Ammon's horn (tissue), 1 donor: ENCODE data around the gene MRPS6.

Experiments used
- DNase-seq: peaks from one replicate; pipeline ENCODE4 v3.0.0-alpha.2; 2016; ENCODE audit warnings: low spot score

MRPS6 gene

GRCh38 chr21:34073032-34073748, at the start of gene MRPS6, which contains the start of gene SLC5A3:
Gene MRPS6, plus strand, starts transcription at chr21:34073578. Its CDS starts 123 bp downstream, at chr21:34073701.
Gene SLC5A3, plus strand, starts transcription at chr21:34073578. Its CDS starts 21,621 bp downstream, at chr21:34095199.
- DNase-seq: peak; percentile 85

GRCh38 chr21:34023691-34024373, 49.5 kb upstream of the MRPS6 start:
- no peak for DNase-seq

- DNase-seq: no peak
Measured at GRCh38 chr21:34024374-34024693, 49.0 kb upstream of the MRPS6 start.

GRCh38 chr21:34027721-34028461, 45.5 kb upstream of the MRPS6 start:
- no peak for DNase-seq

GRCh38 chr21:34029743-34030528, 43.4 kb upstream of the MRPS6 start:
- DNase-seq: peak; percentile 59

- no peak for DNase-seq
Measured at GRCh38 chr21:34031835-34032370, 41.5 kb upstream of the MRPS6 start.

- no peak for DNase-seq
Measured at GRCh38 chr21:34034369-34035014, 38.9 kb upstream of the MRPS6 start.

- DNase-seq: no peak
Measured at GRCh38 chr21:34035619-34036354, 37.6 kb upstream of the MRPS6 start.

GRCh38 chr21:34037009-34037795, 36.2 kb upstream of the MRPS6 start:
- DNase-seq: no peak

GRCh38 chr21:34039678-34040382, 33.5 kb upstream of the MRPS6 start:
- DNase-seq: no peak

DNA sequence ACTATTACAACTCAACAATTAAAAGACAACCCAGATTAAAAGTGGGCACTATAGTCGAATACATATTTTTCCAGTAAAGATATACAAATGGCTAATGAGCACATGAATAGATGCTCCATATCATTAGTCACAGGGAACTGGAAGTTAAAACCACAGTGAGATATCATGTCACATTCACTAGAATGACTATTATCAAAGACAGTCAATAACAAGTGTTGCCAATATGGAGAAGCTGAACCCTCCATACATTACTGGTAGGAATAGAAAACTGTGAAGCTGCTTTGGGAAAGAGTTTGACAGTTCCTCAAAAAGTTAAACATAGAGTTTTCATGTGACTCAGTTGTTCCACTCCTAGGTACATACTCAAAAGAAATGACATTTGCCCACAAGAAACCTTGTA, 30.6 kb upstream of the MRPS6 start:
- DNase-seq: no peak

- DNase-seq: no peak
Measured at GRCh38 chr21:34043333-34043732, 30.0 kb upstream of the MRPS6 start.

- no peak for DNase-seq
Measured at GRCh38 chr21:34046917-34047316, 26.5 kb upstream of the MRPS6 start.

- DNase-seq: no peak
Measured at GRCh38 chr21:34047835-34048234, 25.5 kb upstream of the MRPS6 start.

- DNase-seq: no peak
Measured at GRCh38 chr21:34052171-34052570, 21.2 kb upstream of the MRPS6 start.

DNA sequence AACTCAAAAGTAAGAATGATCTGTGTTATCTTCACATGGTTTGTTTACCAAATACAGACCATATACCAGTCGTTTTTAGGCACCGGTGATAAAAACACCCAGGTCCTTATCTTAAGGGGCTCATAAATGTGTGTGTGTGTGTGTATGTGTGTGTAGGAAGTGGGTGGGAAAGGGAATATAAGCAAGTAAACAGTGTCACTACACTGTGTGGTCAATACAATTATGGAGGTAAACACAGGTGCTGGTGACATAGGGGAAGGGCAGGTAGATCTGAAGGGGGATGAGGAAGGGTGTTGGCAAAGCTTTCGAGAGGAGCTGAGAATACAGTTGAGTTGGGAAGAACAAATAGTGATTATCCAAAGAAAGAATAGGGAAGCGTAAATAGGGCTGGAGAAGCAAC, 19.1 kb upstream of the MRPS6 start:
- no peak for DNase-seq

GRCh38 chr21:34055615-34056014, 17.8 kb upstream of the MRPS6 start:
- DNase-seq: no peak

GRCh38 chr21:34061983-34062382, 11.4 kb upstream of the MRPS6 start:
- DNase-seq: no peak

- no peak for DNase-seq
Measured at GRCh38 chr21:34065027-34065426, 8.4 kb upstream of the MRPS6 start.
